Measurements from ENCODE around the gene ZNF76. TPM values are rescaled to one million over a fixed set of nuclear protein-coding genes. Genes with fewer than 3 reads are reported as not detected.

ZNF76 gene
- total and polyA plus RNA-seq, 4 donors = 27.6 to 38.7 (median 33.5) TPM

DNA sequence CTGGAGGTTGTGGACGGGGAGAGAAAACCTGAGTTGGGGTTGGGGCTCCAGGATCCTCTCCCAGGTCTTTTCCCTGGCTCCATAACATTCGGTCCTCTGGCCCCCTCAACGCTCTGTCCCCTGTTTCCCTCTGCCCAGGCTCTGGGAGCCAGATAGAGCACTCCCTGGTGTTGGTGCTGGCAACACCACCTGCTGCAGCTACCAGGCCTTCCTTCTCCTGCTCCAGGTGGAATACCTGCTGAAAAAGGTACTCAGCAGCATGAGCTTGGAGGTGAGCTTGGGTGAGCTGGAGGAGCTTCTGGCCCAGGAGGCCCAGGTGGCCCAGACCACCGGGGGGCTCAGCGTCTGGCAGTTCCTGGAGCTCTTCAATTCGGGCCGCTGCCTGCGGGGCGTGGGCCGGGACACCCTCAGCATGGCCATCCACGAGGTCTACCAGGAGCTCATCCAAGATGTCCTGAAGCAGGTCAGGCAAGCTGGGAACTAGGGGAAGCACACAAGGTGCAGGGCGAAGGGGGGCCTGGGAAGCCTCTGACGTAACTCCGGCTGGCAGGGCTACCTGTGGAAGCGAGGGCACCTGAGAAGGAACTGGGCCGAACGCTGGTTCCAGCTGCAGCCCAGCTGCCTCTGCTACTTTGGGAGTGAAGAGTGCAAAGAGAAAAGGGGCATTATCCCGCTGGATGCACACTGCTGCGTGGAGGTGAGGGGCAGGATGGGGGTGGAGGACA lies 52.7 kb downstream of the ZNF76 start:
- 81 to 92% methylated on average over 19 of the region's 19 CpGs for WGBS, 2 donors
- H3K9me3 ChIP-seq (ENCODE audit: control insufficient read depth in 4 of 4, insufficient read depth in 3 of 4, low read length in 3 of 4) = no peaks in the 10 kb centered on the region
- H3K27me3 ChIP-seq (ENCODE audit: control insufficient read depth in 3 of 3, insufficient read depth in 3 of 3, low read length in 2 of 3) = peaks cover 0 to 2% (median under 1%) of the 10 kb centered on the region in 3 donors
- H3K9ac ChIP-seq (ENCODE audit: insufficient read depth in 1 of 2, low read length in 2 of 2) = no peak overlapping the region
- H3K27ac ChIP-seq (ENCODE audit: low read depth in 1 of 2, low read length in 1 of 2) = peak overlapping the region in 1 of 2 donors; percentile 49
- H3K36me3 ChIP-seq (ENCODE audit: control insufficient read depth in 4 of 4, insufficient read depth in 4 of 4, low read length in 4 of 4) = no peaks in the 10 kb centered on the region
- no peak for DNase-seq
- peaks cover 0 to 13% (median 0%) of the 10 kb centered on the region in 5 donors for H3K4me1 ChIP-seq (ENCODE audit: control insufficient read depth in 5 of 5, insufficient read depth in 5 of 5, low read length in 5 of 5)
- TF ChIP-seq, protein P1, sequence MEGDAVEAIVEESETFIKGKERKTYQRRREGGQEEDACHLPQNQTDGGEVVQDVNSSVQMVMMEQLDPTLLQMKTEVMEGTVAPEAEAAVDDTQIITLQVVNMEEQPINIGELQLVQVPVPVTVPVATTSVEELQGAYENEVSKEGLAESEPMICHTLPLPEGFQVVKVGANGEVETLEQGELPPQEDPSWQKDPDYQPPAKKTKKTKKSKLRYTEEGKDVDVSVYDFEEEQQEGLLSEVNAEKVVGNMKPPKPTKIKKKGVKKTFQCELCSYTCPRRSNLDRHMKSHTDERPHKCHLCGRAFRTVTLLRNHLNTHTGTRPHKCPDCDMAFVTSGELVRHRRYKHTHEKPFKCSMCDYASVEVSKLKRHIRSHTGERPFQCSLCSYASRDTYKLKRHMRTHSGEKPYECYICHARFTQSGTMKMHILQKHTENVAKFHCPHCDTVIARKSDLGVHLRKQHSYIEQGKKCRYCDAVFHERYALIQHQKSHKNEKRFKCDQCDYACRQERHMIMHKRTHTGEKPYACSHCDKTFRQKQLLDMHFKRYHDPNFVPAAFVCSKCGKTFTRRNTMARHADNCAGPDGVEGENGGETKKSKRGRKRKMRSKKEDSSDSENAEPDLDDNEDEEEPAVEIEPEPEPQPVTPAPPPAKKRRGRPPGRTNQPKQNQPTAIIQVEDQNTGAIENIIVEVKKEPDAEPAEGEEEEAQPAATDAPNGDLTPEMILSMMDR (IDR thresholded peaks at IDR 0.05; ENCODE audit: control extremely low read depth, extremely low read depth) = no peak
- ATAC-seq (ENCODE audit: insufficient read depth, low FRiP score) = no peak
- H3K4me3 ChIP-seq = no peak overlapping the region

DNA sequence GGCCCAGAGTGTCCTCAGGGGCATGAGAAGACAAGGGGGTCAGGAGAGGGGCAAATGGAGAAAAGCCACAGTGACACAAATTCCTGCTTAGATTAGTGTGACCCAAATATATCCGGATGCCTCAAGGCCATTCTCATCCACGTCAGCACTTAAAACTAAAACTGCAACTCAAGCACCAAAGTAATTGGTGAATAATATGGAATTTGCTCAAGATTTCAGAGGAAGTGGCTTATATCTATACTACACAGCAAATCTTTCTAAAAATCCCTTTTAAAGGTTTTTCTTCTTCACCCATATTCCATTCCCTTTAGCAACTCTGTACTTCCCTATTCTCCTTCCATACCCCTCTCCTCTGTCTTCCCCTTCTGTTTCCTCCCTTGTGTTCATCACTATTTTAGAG lies 53.3 kb downstream of the ZNF76 start:
- no peak for DNase-seq
- TF ChIP-seq, protein P1 (IDR thresholded peaks at IDR 0.05; ENCODE audit: control extremely low read depth, extremely low read depth) = no peak
- no peaks in the 10 kb centered on the region for H3K9me3 ChIP-seq (ENCODE audit: control insufficient read depth in 4 of 4, insufficient read depth in 3 of 4, low read length in 3 of 4)
- peaks cover 0 to 13% (median 0%) of the 10 kb centered on the region in 5 donors for H3K4me1 ChIP-seq (ENCODE audit: control insufficient read depth in 5 of 5, insufficient read depth in 5 of 5, low read length in 5 of 5)
- H3K4me3 ChIP-seq = no peak overlapping the region
- WGBS, 2 donors = 36 to 38% methylated on average over 2 of the region's 2 CpGs
- peaks cover 0 to 4% (median 3%) of the 10 kb centered on the region in 3 donors for H3K27me3 ChIP-seq (ENCODE audit: control insufficient read depth in 3 of 3, insufficient read depth in 3 of 3, low read length in 2 of 3)
- no peak overlapping the region for H3K9ac ChIP-seq (ENCODE audit: insufficient read depth in 1 of 2, low read length in 2 of 2)
- H3K27ac ChIP-seq (ENCODE audit: low read depth in 1 of 2, low read length in 1 of 2) = no peak overlapping the region
- ATAC-seq (ENCODE audit: insufficient read depth, low FRiP score) = no peak
- no peaks in the 10 kb centered on the region for H3K36me3 ChIP-seq (ENCODE audit: control insufficient read depth in 4 of 4, insufficient read depth in 4 of 4, low read length in 4 of 4)

DNA sequence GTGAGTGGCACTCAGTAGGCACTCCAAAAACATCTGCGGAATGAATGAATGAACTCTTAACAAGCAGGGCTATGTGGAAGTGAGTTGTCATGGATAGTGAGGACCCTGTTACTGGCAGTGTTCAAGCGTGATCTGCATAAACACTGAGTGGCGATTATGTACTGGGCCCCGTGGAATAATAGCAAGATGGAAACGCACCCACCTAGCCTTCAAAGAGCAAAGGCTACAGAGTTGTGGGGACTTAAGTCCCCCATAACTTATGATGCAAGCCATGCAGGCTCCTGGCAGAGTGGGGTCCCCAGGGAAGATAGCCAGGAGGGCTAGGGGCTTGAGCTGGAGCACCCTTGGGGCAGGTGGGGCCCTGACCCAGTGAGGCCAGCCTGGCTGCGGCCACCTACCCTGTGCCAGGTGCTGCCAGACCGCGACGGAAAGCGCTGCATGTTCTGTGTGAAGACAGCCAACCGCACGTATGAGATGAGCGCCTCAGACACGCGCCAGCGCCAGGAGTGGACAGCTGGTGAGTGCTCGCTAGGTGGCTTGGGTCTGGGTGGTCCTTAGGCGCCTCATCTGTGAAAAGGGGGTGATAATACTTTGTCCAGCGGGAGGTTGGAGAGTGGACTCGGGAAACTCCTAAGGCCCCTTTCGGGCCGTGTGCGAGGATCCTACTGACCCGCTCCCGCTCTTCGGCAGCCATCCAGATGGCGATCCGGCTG lies 58.1 kb downstream of the ZNF76 start:
- Histone ChIP-seq H3K9ac (ENCODE audit: insufficient read depth in 1 of 2, low read length in 2 of 2) (no peak overlapping the region), H3K27ac (ENCODE audit: low read depth in 1 of 2, low read length in 1 of 2) (no peak overlapping the region), H3K27me3 (ENCODE audit: control insufficient read depth in 3 of 3, insufficient read depth in 3 of 3, low read length in 2 of 3) (peaks cover 0 to 4% (median 3%) of the 10 kb centered on the region in 3 donors), H3K36me3 (ENCODE audit: control insufficient read depth in 4 of 4, insufficient read depth in 4 of 4, low read length in 4 of 4) (peaks cover 0 to 8% (median 0%) of the 10 kb centered on the region in 4 donors), H3K4me1 (ENCODE audit: control insufficient read depth in 5 of 5, insufficient read depth in 5 of 5, low read length in 5 of 5) (peaks cover 0 to 5% (median under 1%) of the 10 kb centered on the region in 5 donors), H3K4me3 (peak overlapping the region; percentile 17), H3K9me3 (ENCODE audit: control insufficient read depth in 4 of 4, insufficient read depth in 3 of 4, low read length in 3 of 4) (no peaks in the 10 kb centered on the region)
- ATAC-seq (ENCODE audit: insufficient read depth, low FRiP score) = no peak
- TF ChIP-seq, protein P1 (IDR thresholded peaks at IDR 0.05; ENCODE audit: control extremely low read depth, extremely low read depth) = no peak
- peak in 1 of 3 donors; percentile 48 for DNase-seq
- WGBS, 2 donors = 49 to 70% methylated on average over 28 of the region's 28 CpGs

All from lung (tissue), 12 donors.